NCI-H1436 (cell line): Measurements from ENCODE around the gene SEPTIN1.
A peak's percentile ranks its signal among the peaks of the same experiment; 100 is the strongest.

Experiments used
- DNase-seq: peaks from one replicate; lab custom pipeline; 2025; lab: John Stamatoyannopoulos, UW

SEPTIN1 gene

DNA sequence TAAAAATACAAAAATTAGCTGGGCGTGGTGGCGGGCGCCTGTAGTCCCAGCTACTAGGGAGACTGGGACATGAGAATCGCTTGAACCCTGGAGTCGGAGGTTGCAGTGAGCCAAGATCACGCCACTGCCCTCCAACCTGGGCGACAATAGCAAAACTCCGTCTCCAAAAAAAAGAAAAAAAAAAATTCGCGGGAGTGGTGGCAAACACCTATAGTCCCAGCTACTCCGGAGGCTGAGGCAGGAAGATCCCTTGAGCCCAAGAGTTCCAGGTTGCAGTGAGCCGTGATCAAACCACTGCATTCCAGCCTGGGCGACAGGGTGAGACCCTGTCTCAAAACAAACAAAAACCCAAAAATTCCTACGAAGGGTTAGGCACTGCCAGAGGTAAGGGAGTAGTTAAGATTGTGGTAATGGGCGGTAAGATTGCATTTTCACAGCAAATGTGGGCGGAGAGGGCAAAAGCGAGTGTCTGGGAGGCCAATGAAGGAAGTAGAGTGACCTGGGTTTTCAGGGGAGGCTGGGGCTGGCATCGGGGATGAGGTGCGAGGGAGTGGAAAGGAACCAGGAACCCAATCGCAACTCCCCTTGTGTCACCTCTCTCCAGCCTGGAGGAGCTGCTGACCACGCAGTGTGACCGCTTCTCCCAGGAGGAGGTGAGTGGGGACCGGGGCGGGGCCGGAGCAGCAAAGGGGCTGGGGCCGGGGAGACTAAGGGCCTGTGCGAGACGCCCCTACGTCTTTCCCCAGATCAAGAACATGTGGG, 5.1 kb downstream of the SEPTIN1 start:
- no peak for DNase-seq

DNA sequence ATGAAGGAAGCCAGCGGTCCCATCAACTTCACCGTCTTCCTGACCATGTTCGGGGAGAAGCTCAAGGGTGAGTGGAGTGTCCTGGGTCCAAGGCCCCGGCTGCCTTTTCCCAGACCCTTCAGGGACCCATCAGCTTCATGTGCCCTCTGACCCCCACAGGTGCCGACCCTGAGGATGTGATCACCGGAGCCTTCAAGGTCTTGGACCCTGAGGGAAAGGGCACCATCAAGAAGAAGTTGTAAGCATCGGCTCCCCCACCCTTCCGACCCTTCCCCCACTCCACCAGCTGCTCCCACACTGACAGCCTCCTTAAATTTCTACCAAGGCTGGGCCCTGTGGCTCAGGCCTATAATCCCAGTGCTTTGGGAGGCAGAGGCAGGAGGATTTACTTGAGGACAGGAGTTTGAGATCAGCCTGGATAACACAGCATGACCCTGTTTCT, 5.9 kb downstream of the SEPTIN1 start:
- DNase-seq: no peak

DNA sequence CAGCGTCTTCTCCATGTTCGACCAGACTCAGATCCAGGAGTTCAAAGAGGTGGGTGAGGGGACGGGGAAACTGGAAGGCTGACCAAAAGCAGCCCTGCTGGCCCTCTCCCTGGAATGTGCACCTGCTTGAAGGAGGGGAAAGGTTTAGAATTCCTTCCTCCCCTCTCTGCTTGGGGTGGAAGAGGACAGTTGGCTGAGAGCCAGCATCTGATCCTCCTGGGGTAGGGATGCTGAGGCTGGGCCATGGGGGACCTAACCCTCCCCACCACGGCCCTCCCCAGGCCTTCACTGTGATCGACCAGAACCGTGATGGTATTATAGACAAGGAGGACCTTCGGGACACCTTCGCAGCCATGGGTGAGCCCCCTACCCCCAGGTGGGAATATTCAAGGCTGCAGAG, 6.5 kb downstream of the SEPTIN1 start:
- DNase-seq: no peak

DNA sequence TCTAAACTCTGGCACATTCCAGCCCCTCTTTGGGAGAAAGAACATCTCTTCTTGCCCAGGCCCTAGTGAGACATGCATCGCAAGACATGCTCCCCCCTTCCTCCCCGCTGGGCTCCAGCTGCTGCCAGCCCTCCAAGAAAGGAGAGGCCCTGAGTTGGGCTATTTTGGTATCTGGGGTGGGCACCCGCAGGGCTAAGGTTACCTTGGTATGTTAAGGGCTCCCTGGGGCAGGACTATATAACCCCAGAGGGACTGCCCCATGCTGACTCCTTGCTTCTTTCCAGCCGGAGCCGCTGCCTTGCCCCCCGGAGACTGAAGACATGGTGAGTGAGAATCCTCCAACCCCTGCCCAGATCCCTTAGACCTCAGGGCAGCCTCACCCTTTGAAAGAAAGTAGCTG, 7.8 kb downstream of the SEPTIN1 start, which contains the start of gene MYL11:
MYL11 (plus strand) TSS at position 265 of the 400 bp plus-strand sequence; CDS start at position 321, 56 bp downstream.
- DNase-seq: no peak

DNA sequence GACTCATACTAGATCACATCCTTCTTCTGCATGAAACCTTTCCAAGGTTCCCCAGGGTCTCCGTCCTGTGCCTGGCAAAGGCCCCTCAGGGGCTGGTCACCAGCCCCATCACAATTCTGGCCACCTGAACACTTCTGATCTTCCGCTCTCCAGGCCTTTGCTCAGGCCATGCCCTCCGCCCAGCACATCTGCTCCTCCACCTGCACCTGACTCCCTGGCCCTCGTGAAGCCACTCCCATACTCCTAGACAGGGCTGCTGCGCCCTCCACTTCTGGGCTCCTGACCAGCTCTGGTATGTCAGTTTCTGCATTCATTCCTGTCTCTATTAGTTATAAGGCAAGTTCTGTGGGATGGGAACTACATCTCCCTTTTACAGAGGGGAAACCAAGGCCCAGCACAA, 9.6 kb downstream of the SEPTIN1 start:
- DNase-seq: no peak

DNA sequence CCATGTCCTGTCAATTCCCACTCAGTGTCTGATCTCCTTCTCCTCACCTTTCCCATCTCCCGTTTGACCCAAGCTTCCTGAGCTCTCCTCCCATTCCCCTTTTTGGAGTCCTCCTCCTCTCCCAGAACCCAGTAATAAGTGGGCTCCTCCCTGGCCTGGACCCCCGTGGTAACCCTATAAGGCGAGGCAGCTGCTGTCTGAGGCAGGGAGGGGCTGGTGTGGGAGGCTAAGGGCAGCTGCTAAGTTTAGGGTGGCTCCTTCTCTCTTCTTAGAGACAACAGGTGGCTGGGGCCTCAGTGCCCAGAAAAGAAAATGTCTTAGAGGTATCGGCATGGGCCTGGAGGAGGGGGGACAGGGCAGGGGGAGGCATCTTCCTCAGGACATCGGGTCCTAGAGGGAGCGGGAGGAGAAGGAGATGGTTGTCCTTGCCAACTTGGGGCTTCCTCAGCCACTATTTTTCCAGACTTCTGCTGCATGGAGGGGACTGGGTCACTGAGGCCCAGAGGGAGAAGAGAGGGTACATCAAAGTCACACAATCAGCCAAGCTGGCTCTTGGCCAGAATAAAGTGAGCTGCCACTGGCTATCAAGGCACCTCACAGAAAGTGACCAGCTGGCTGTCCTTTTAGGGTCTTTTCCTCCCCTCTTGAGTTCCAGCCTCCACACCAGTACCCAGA, 10.2 kb downstream of the SEPTIN1 start:
- DNase-seq: no peak

DNA sequence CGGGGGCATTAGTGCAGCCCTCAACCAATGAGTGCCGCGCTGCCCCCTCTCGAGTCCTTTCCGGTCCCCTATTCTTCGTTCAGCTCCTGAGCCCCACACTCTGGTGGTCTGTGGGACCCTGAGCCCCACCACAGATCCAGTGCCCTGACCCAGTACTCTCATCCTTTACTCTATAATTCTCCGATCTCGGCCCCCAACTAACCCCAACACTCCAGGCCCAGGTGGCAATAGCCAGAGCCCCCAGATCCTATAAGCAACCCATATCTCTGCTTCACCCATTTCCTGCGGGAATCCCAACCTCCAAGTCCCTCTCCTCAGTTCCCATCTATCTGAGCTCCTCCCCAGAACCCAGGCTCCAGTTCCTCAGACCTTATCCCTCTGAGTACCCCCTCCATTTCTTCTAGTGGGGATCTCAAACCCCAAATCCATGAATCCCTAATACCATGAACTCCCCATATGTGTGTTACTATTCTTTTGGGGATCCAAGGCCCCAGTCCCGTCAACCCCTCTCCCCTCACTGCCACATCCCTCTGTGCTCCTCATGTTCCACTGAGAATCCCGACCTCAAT, 11.0 kb downstream of the SEPTIN1 start:
- DNase-seq: no peak

DNA sequence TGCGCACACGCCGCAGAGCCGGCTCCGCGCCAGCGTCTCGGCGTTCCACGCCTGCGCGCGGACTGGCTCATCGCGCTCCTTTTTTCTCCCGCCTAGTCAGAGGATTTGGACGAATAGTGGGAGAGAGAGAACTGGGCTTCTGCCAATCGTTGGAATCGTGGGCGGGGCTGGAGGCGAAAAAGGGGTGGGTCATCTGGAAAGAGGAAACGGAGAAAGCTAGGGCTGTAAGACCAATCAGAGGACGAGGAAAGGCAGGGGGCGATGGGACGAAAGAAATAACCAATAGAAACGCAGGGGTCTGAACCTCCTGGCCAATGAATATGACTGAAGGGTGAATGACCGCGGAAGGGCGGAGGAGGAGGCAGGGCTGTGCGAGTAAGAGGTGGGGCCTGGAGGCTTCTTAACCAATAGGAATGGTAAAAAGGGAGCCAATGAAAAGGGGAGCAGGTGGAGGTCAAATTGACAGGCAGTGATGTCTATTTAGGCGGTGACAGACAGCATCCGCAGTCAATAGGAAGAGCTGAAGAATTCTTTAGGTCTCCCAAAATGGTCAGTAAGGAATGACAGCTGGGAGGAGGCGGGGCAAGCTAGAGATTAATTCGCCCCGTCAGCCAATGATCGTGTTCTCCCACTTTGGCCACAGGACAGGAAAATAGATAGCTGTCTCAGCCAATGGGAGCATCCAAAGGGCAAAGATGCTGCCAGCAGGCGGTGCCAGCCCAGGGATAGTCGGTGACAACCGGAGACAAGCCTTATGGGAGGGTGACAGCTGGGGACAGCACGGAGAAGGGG, 11.7 kb downstream of the SEPTIN1 start, which contains the start of gene TBC1D10B:
TBC1D10B (minus strand) TSS at position 39 of the 792 bp plus-strand sequence. CDS start 311 bp downstream, outside the sequence.
- peak; percentile 100 for DNase-seq

DNA sequence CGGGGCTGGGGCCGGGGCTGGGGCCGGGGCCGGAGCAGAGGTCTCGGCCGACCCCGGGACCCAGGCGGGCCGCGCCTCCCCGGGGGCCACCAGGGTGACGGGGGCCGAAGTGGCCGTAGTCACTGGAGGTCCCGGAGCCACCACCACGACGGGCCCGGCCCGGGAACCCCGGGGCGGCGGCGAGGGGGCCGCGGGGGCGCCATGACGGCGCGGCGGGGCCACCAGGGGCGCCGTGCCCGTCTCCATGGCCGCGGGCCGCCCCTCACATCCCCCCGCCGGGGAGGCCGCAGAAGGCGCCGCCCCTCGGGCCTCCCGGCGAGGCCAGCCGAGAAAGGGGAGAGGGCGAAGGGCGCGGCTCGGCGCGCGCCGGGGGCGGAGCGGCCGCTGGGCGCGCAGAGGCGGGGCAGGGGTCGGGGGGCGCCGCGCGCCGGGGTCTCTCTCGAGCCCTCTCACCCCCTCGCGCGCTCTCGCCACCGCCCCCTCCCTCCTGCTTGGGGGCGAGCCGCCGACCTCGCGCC, 12.4 kb downstream of the SEPTIN1 start:
- no peak for DNase-seq

DNA sequence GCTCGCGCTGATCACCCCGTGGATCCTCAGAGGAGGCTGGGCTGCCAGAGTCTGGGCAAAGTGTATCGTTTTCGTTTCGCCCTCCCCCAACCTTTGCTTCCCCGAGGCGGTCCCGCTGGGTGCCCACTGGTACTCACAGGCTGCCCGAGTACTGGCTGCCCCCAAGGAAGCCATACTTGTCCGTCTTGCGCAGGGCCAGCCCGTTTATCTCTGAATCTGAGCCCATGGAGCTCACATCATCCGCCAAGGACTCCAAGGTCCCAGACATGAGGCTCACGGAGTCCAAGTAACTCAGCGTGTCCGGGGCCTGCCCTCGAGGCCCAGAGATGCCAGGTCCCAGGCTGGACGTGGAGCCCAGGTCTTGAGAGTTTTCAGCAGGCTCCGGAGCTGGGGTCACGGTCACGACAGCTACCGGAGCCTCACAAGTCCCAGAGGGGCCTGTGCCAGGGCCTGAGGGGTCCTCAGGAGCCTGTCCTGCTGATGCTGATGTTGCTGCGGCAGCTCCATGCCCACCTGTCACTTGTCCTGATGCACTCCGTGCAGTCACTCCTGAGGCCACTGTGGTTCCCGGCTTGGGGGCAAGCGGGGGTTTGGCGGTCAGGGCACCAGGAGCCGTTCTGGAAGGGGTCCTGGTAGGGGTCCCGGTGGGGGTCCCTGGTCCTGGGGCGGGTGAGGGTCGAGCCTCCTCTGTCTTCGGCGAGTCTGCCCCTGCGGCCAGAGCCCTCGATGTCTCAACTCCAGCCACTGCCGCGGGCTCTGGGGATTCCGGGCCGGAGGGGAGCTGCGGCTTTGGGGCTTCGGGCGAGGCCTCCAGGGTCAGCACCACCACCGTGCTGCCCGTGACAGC, 13.0 kb downstream of the SEPTIN1 start:
- no peak for DNase-seq

DNA sequence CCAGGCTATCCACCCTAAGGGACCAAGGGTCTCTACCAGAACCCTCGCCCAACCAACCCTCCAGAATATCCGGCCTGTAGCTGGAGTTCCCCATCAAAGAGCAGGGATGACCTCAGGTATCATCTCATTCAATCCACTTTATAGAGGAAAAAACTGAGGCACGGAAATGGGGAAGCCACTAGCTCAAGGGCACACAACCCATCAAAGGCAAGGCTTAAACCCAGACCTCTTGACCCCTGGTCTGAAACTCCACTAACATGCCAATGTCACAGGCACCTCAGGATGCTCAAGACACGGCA, 13.6 kb downstream of the SEPTIN1 start:
- DNase-seq: no peak

DNA sequence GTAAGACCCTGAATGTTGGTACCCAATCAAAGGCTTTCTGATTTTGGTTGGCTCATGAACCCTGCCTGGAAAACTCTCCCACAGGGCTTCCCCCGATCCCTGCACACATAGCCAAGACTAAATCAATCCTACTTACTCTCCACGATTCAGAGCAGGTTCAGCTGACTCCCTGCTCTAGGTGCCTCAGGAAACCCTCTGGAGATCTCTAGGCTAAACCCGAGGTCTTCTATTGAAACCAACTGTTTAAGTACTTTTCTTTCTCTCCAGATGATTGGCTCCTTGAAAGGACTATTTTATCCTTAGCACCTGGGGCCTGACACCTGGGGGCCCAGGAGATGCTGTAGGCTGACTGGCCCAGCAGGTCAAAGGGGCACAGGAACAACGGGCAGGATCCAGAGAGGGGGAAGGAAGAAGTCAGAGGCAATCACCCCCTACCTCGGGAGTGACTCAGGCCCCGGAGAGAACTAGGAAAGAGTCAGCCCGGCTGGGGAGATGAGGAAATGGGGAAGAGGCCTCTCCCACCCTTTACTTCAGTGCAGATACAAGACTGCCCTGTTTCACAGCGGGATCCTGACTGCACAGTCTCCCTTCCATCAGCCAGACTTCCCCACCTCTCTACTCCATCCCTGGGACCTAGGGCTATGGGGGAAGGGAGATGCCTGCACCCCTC, 14.1 kb downstream of the SEPTIN1 start:
- DNase-seq: no peak

DNA sequence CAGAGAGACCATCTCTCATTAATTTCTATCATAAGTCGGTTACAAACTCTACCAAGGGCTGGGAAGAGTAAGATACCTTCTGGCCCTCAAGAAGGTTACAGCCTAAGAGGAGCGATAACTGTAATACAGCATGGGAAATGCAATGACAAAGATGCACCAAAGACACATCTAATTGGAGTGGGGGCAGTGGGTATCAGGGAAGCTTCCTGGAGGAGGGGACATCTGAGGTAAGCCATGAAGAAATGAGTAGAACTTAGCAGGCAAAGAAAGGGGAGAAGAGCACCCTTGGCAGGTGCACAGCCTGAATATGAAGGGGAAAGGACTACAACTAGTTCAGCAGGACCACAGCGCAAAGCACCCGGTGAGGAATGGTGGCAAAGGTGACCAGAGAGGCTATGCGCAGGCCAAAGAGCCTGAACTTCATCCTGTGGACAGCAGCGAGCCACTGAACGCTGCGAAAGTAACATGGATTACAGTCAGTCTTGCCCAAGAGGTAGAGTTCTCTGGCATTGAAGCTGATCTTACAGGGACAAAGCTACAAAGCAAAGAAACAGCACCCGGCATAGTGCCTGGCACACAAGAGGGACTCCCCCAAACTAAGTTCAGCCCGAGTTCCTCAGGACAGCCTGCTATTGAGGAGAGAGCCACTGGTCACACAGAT, 14.9 kb downstream of the SEPTIN1 start:
- no peak for DNase-seq

DNA sequence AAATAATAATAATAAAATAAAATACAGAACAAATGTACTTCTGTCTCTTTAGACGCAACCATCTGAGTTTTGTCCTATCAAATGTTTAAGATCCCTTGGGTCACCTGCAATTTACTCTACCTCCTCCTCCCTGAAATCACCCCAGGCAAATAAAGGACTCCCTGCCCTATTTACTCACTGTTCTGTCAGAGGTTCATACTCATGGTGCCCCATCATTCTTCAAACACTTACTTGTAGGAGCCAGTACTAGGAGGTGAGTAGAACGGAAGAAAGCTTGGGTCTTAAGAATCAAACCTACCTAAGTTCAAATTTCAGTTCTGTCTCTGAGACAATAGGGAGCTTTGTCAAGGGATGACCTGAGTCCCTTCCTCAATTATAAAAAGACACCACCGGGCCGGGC, 15.8 kb downstream of the SEPTIN1 start:
- DNase-seq: no peak

DNA sequence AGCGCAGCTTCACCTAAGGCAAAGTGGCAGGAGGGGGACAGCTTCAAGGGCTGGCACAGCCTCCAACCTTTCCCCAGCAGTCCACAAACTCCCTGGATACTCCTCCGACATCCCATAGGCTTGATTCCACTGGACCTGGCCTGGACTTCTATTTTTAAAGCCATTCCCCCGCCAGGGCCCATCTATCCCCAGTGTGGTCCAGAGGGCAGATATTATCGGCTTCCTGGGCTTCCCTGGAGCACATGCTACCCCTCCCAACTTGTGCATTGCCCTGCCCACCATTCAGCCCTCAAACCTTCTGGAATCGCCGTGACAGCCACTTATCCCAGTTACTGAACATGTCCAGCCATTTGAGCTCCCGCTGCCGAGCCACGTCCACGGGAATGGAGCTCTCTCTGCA, 17.2 kb downstream of the SEPTIN1 start:
- DNase-seq: no peak

DNA sequence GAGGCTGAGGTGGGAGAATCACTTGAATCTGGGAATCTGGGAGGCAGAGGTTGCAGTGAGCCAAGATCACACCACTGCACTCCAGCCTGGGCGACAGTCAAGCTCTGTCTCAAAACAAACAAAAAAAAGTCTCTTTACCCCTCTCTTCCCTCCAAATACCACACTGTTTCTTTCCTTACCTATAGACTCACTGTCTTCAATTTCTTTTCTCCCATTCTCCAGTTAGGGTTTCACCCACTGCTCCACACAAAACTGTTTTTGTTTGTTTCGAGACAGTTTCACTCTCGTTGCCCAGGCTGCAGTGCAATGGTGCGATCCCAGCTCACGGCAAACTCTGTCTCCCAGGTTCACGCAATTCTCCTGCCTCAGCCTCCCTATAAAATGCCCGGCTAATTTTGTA, 21.2 kb downstream of the SEPTIN1 start:
- DNase-seq: no peak

DNA sequence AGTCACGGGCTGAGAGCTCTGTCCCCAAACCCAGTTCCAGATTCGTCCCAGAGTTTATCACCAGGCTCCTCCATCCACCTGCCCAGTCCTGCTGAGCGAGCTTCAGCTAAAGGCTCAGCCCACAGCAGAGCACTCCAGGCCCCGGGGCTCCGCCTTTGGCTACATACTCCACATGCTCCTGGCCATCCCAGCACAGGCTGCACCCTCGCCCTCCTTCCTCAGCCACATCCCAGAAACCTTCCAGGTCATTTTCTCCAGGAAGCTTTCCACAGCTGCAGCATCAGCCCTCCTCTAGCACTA, 22.5 kb downstream of the SEPTIN1 start:
- no peak for DNase-seq

DNA sequence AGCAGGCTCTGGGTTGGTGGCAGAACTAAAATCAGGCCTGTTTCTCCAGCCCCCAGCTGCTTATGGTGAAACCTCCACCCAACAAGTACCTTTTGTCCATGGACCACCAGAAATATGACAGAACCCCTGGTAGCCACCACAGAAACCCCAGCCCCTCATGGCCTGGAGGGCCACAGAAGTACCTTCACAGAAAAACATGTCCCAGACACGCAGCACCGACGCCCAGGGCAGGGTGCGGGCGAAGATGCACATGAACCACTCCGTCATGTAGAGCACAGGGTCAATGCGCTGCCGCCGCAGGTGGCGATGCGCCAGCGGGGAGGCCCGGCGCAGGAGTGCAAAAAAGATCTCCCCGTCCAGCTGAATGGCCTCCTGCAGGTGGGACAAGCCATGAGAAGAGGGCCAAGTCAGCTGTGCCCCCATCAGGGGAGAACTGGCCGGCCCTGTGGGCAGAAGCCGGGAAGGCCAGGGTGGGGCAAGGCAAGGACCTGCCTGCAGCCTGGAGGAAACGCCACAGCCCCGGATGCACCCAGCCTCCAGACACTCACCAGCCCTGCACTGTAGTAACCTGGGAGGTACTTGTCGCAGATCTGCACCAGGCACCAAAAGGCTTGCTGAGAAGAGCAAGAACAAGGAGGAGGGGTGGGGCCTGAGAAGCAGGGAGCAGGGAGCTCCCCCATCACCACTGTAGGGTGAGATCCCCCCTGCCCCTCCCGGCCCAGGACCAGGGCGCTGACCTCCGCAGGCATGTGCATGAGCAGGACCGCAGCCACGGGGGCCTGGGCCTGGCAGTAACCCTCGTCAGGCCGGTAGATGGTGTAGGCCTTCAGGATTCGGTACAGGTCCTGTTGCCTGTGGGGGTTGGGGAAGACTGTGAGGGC, 23.1 kb downstream of the SEPTIN1 start:
- DNase-seq: no peak

DNA sequence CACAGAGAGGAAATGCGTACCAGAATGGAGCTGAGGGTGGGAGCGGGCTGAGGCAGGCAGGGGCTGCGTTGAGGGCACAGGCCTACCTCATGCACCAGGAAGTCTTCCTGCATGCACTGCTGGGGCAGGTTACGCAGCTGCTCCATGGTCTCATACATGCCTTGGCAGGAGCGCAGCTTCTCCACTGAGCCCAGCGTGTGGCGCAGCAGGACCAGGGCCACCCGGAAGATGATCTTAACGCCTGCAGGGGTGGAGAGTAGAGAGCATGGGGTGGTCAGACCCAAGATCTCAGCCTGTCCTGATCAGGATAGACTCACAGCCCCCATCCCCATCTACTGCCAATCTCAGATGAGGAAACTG, 23.8 kb downstream of the SEPTIN1 start:
- no peak for DNase-seq
